H1 (cell line): ENCODE measurements around the gene PWP1. TPM values are rescaled to one million over a fixed set of nuclear protein-coding genes. Genes with fewer than 3 reads are reported as not detected.

ENCODE experiments used
- CTCF ChIA-PET: fragments of 300-600 bp; sonication (Branson Sonifier 250); formaldehyde crosslinking; loops from one replicate; lab custom pipeline; 2021; ENCODE audit not compliant: partially characterized antibody; lab: Charles Lee
- POLR2A ChIA-PET: fragments of 300-600 bp; sonication (Branson Sonifier 250); formaldehyde crosslinking; loops from one replicate; lab custom pipeline; 2021; ENCODE audit warnings: inconsistent platforms; ENCODE audit not compliant: partially characterized antibody; lab: Charles Lee
- DNase-seq, 2 experiments: peaks; one replicate each; pipeline versions ENCODE4 v3.0.0 to v3.0.0-alpha.2; 2010 to 2022; ENCODE audit warnings: low spot score in 2 of 2, low read depth in 1 of 2, mixed read lengths in 1 of 2
- FAIRE-seq: peaks from 2 replicates; lab custom pipeline; 2011; peaks lifted over from hg19 to GRCh38; lab: Jason Lieb, UNC
- H2AFZ ChIP-seq: 2 replicates; pipeline ENCODE4 v1.8.1; 2012; ENCODE audit warnings: low read length, inconsistent platforms
- H2AK5ac ChIP-seq: 2 replicates; pipeline ENCODE4 v1.6.1; 2013; ENCODE audit warnings: low read depth, low read length
- H2BK120ac ChIP-seq: replicated peaks from 2 replicates; pipeline ENCODE3; 2013; ENCODE audit warnings: low read depth, low read length, inconsistent platforms
- H2BK12ac ChIP-seq: 2 replicates; pipeline ENCODE4 v1.6.1; 2013; ENCODE audit warnings: low read depth, low read length
- H2BK15ac ChIP-seq: 2 replicates; pipeline ENCODE4 v1.6.1; 2013; ENCODE audit warnings: low read length
- H2BK20ac ChIP-seq: 2 replicates; pipeline ENCODE4 v1.6.1; 2013; ENCODE audit warnings: low read length
- H2BK5ac ChIP-seq: 2 replicates; pipeline ENCODE4 v1.6.1; 2013; ENCODE audit warnings: low read depth, low read length
- H3K14ac ChIP-seq: 2 replicates; pipeline ENCODE4 v1.6.1; 2013; ENCODE audit warnings: inconsistent platforms; ENCODE audit not compliant: insufficient read length
- H3K18ac ChIP-seq: 2 replicates; pipeline ENCODE4 v1.6.1; 2013; ENCODE audit warnings: low read length; ENCODE audit errors: extremely low read depth
- H3K23ac ChIP-seq: 2 replicates; pipeline ENCODE4 v1.6.1; 2013; ENCODE audit warnings: inconsistent platforms; ENCODE audit not compliant: insufficient read length
- H3K23me2 ChIP-seq: 2 replicates; pipeline ENCODE4 v1.6.1; 2013; ENCODE audit warnings: low read depth, low read length
- H3K27ac ChIP-seq: 2 replicates; pipeline ENCODE4 v1.6.1; 2011; ENCODE audit warnings: low read depth, low read length, inconsistent platforms
- H3K27me3 ChIP-seq, 4 experiments: replicated peaks in 1 of 4; 1 replicate in 1 of 4; 2 replicates in 3 of 4; pipeline versions ENCODE4 v1.6.1 to v1.8.1; 2011 to 2013; ENCODE audit warnings: low read length in 3 of 4, mild to moderate bottlenecking in 3 of 4, inconsistent platforms in 2 of 4, mixed read lengths in 2 of 4, moderate library complexity in 1 of 4; ENCODE audit not compliant: control insufficient read depth in 3 of 4, insufficient read depth in 3 of 4; ENCODE audit errors: extremely low read depth in 1 of 4
- H3K36me3 ChIP-seq, 4 experiments: 2 replicates each; pipeline versions ENCODE4 v1.6.1 to v1.8.1; 2011 to 2013; ENCODE audit warnings: mild to moderate bottlenecking in 4 of 4, low read length in 3 of 4, moderate library complexity in 2 of 4, control low read depth in 1 of 4, inconsistent platforms in 1 of 4; ENCODE audit not compliant: insufficient read depth in 4 of 4, control insufficient read depth in 2 of 4
- H3K4ac ChIP-seq: replicated peaks from 2 replicates; pipeline ENCODE3; 2013; ENCODE audit warnings: low read length, low read depth, mixed read lengths, inconsistent platforms; ENCODE audit not compliant: insufficient read length
- H3K4me1 ChIP-seq, 4 experiments: replicated peaks in 1 of 4; 1 replicate in 1 of 4; 2 replicates in 3 of 4; pipeline versions ENCODE4 v1.6.1 to v1.8.1; 2011 to 2013; ENCODE audit warnings: low read length in 3 of 4, inconsistent platforms in 2 of 4, mixed read lengths in 1 of 4; ENCODE audit not compliant: insufficient read depth in 4 of 4, control insufficient read depth in 3 of 4
- H3K4me2 ChIP-seq, 2 experiments: 2 replicates each; pipeline versions ENCODE4 v1.6.1 to v1.8.1; 2011 to 2013; ENCODE audit warnings: low read depth in 2 of 2, low read length in 2 of 2, control low read depth in 1 of 2, inconsistent platforms in 1 of 2, mild to moderate bottlenecking in 1 of 2; ENCODE audit not compliant: insufficient read depth in 1 of 2
- H3K4me3 ChIP-seq, 4 experiments: fragments of 200-600, 300-600 bp in 1 of 4; sonication (generic), shearing (Covaris generic), sonication (Bioruptor Twin) in 1 of 4; 2 replicates each; pipeline versions ENCODE4 v1.5.1 to v1.8.1; 2011 to 2016; ENCODE audit warnings: low read length in 4 of 4, low read depth in 3 of 4, control low read depth in 2 of 4, inconsistent platforms in 2 of 4, mild to moderate bottlenecking in 2 of 4, mixed read lengths in 1 of 4, moderate library complexity in 1 of 4; ENCODE audit not compliant: insufficient read depth in 2 of 4; ENCODE audit errors: extremely low read depth in 1 of 4
- H3K56ac ChIP-seq: replicated peaks from 2 replicates; pipeline ENCODE3; 2013; ENCODE audit warnings: low read depth, mild to moderate bottlenecking, mixed read lengths, low read length, inconsistent platforms; ENCODE audit not compliant: insufficient read length
- H3K79me1 ChIP-seq: 2 replicates; pipeline ENCODE4 v1.6.1; 2013; ENCODE audit warnings: low read depth, low read length, control low read depth
- H3K79me2 ChIP-seq, 2 experiments: 2 replicates each; pipeline versions ENCODE4 v1.6.1 to v1.8.1; 2012 to 2013; ENCODE audit warnings: low read length in 2 of 2, mild to moderate bottlenecking in 2 of 2, inconsistent platforms in 1 of 2; ENCODE audit not compliant: insufficient read depth in 2 of 2, control insufficient read depth in 1 of 2
- H3K9ac ChIP-seq, 4 experiments: replicated peaks in 1 of 4; 1 replicate in 1 of 4; 2 replicates in 3 of 4; pipeline versions ENCODE4 v1.6.1 to v1.8.1; 2011 to 2013; ENCODE audit warnings: low read depth in 3 of 4, low read length in 3 of 4, control low read depth in 2 of 4, mild to moderate bottlenecking in 2 of 4, moderate library complexity in 2 of 4, inconsistent platforms in 1 of 4; ENCODE audit errors: extremely low read depth in 1 of 4
- H3K9me3 ChIP-seq, 2 experiments: 2 replicates each; pipeline versions ENCODE4 v1.6.1 to v1.8.1; 2012 to 2013; ENCODE audit warnings: mild to moderate bottlenecking in 2 of 2, moderate library complexity in 2 of 2, control low read depth in 1 of 2, inconsistent platforms in 1 of 2, low read depth in 1 of 2, low read length in 1 of 2, mixed read lengths in 1 of 2; ENCODE audit not compliant: insufficient read depth in 2 of 2
- H4K20me1 ChIP-seq, 2 experiments: replicated peaks in 1 of 2; 2 replicates each; pipeline versions ENCODE3 to v1.8.1; 2011 to 2013; ENCODE audit warnings: inconsistent platforms in 2 of 2, low read length in 2 of 2, mild to moderate bottlenecking in 1 of 2; ENCODE audit not compliant: insufficient read depth in 2 of 2, control insufficient read depth in 1 of 2
- H4K5ac ChIP-seq: 2 replicates; pipeline ENCODE4 v1.6.1; 2013; ENCODE audit warnings: low read length, low read depth, mixed read lengths, inconsistent platforms; ENCODE audit not compliant: insufficient read length
- H4K8ac ChIP-seq: 2 replicates; pipeline ENCODE4 v1.8.0; 2013; ENCODE audit warnings: mild to moderate bottlenecking, moderate library complexity, low read length, inconsistent platforms; ENCODE audit not compliant: insufficient read depth; ENCODE audit errors: extremely low read depth
- H4K91ac ChIP-seq: replicated peaks from 2 replicates; pipeline ENCODE3; 2013; ENCODE audit warnings: low read length, mixed read lengths, inconsistent platforms; ENCODE audit not compliant: insufficient read length
- JUN ChIP-seq: IDR thresholded peaks from 2 replicates; pipeline ENCODE4 v1.6.1; 2011; ENCODE audit warnings: low read depth, mild to moderate bottlenecking, improper control_type of control experiment, low read length
- KDM5A ChIP-seq: fragments of 200-600 bp; IDR thresholded peaks from 2 replicates; pipeline ENCODE4 v1.7.1; 2012; ENCODE audit warnings: mild to moderate bottlenecking, low read length, inconsistent platforms, mixed read lengths
- WGBS, 2 experiments: shearing (Covaris generic) in 1 of 2; methylation state at CpG; one replicate each; pipeline versions ENCODE4 v1.1.6 to v1.1.7; 2013 to 2015; ENCODE audit warnings: low lambda C conversion rate in 2 of 2, mixed read lengths in 2 of 2, inconsistent platforms in 1 of 2, low coverage in 1 of 2, missing lambda C conversion rate in 1 of 2; ENCODE audit not compliant: insufficient replicate concordance in 2 of 2, insufficient coverage in 1 of 2, insufficient read length in 1 of 2; ENCODE audit errors: extremely low coverage in 1 of 2, missing lambda C conversion rate in 1 of 2; 5-methylcytosine and 5-hydroxymethylcytosine counted together
- polyA plus RNA-seq, 7 experiments: library from polyadenylated mRNA; depleted of rRNA in 3 of 7; stranded (reverse) in 5 of 7; unstranded in 2 of 7; fragments of >200 nt in 5 of 7; fragments of 200-250 nt in 2 of 7; gene quantifications; 1 replicate in 5 of 7; 2 replicates in 1 of 7; 4 replicates in 1 of 7; pipeline versions ENCODE4 v1.2.1 to v1.2.3, GENCODE V29; 2011 to 2013; ENCODE audit warnings: missing spikeins in 2 of 7, mixed read lengths in 2 of 7
- total RNA-seq: library from RNA; stranded (reverse); fragmentation: NEBNext Ultra II Directional; extraction: Animal tissue kit (Norgen Biotek cat#: 25700); gene quantifications from 2 replicates; pipeline ENCODE4 v1.2.1, GENCODE V29; 2021

PWP1 gene
- total and polyA plus RNA-seq, 2 of the 8 experiments (the other 6 are each of a cell fraction or from before 2014, with no cell fraction given): 57.8 to 78.5 TPM

- Histone ChIP-seq H2AK5ac (no peak overlapping the region), H3K4me3 (no peak overlapping the region), H3K9ac (no peak overlapping the region), H2BK5ac (no peak overlapping the region), H3K4me2 (no peak overlapping the region), H3K23me2 (no peaks in the 10 kb centered on the region), H3K4me1 (no peaks in the 10 kb centered on the region), H3K23ac (no peak overlapping the region), H4K20me1 (peaks cover 0 to 2% of the 10 kb centered on the region in 2 experiments), H2BK15ac (no peak overlapping the region), H2BK120ac (no peak overlapping the region), H3K79me2 (no peaks in the 10 kb centered on the region), H4K5ac (no peak overlapping the region), H3K4ac (no peak overlapping the region), H3K27me3 (no peaks in the 10 kb centered on the region), H3K56ac (no peak overlapping the region), H4K8ac (no peak overlapping the region), H3K18ac (no peak overlapping the region), H3K9me3 (no peaks in the 10 kb centered on the region), H3K27ac (no peak overlapping the region), H2AFZ (no peak overlapping the region), H2BK12ac (no peak overlapping the region), H3K36me3 (peaks cover 0 to 23% (median 17%) of the 10 kb centered on the region in 4 experiments; a peak in 6 of 8 replicates), H3K14ac (no peak overlapping the region), H4K91ac (no peak overlapping the region), H2BK20ac (no peak overlapping the region), H3K79me1 (no peaks in the 10 kb centered on the region)
- no peak for FAIRE-seq
- ChIA-PET CTCF (interaction anchor here (0.6 to 1.9 kb wide), 6 partner anchors 10 to 200 kb away, joined by 3 to 7 read pairs (median 4); no protein-coding TSS in a partner anchor), POLR2A (interaction anchor here (0.7 to 1.2 kb wide), 3 partner anchors 16 to 22 kb away, joined by 3 read pairs; no protein-coding TSS in a partner anchor)
- TF ChIP-seq JUN (no peak), KDM5A (no peak)
- DNase-seq: no peak
- WGBS, 2 experiments: 88% methylated on average over 4 of the region's 4 CpGs; no CpG with 5 or more reads in 1 of the 2 experiments
These were observed 45.8 kb downstream of the PWP1 start for GRCh38 chr12:107731366-107731765.
